AG10803 (cell line): ENCODE measurements around the gene NPPA.
A peak's percentile ranks its signal among the peaks of the same experiment; 100 is the strongest.

ENCODE experiments used
- DNase-seq: peaks from one replicate; pipeline ENCODE4 v3.0.0; 2010; ENCODE audit warnings: low read depth
- H3K4me3 ChIP-seq: 2 replicates; pipeline ENCODE4 v1.5.1; 2011; ENCODE audit warnings: mild to moderate bottlenecking, low read length, control low read depth
- CTCF ChIP-seq: conservative IDR thresholded peaks from 2 replicates; pipeline ENCODE4 v1.5.1; 2011; ENCODE audit warnings: mild to moderate bottlenecking, low read length, control low read depth, inconsistent platforms

The NPPA gene

GRCh38 chr1:11860587-11860986, 13.0 kb upstream of the NPPA start:
- TF ChIP-seq CTCF: no peak
- no peak overlapping the region for H3K4me3 ChIP-seq
- no peak for DNase-seq

- TF ChIP-seq CTCF: no peak
- no peak for DNase-seq
- H3K4me3 ChIP-seq: no peak overlapping the region
These were observed 12.5 kb upstream of the NPPA start for GRCh38 chr1:11860083-11860482.

- DNase-seq: peak; percentile 40
- H3K4me3 ChIP-seq: no peak overlapping the region
- peak; percentile 31; the same call in 1 of the 2 replicates for TF ChIP-seq CTCF
These were observed 11.6 kb upstream of the NPPA start for GRCh38 chr1:11858968-11859871.

- no peak for DNase-seq
- no peak within 1 kb of the TSS for H3K4me3 ChIP-seq
- TF ChIP-seq CTCF: no peak
These were observed 11.0 kb upstream of the NPPA start, which contains the start of gene NPPB for GRCh38 chr1:11858613-11858967. Gene NPPB (minus strand): TSS chr1:11858945. CDS start chr1:11858833, 112 bp downstream.

- H3K4me3 ChIP-seq: no peak overlapping the region
- no peak for DNase-seq
- no peak for TF ChIP-seq CTCF
These were observed 10.6 kb upstream of the NPPA start for GRCh38 chr1:11858158-11858557.

GRCh38 chr1:11857164-11857851, 9.7 kb upstream of the NPPA start:
- no peak for DNase-seq
- no peak for TF ChIP-seq CTCF
- no peak overlapping the region for H3K4me3 ChIP-seq
